ENCODE data around the gene CAMTA1.

GRCh38 chr1:7172804-7173203, 387.6 kb downstream of the CAMTA1 start:
- TF ChIP-seq EZH2 (IDR thresholded peaks at IDR 0.05) = no peak
- no peak for TF ChIP-seq CTCF (IDR thresholded peaks at IDR 0.05)

Measured in neural progenitor cell (in vitro differentiated cells).